H1 (cell line): Measurements from ENCODE around the gene COPZ2. TPM values are rescaled to one million over a fixed set of nuclear protein-coding genes. Genes with fewer than 3 reads are reported as not detected.

Source experiments
- CTCF ChIA-PET: fragments of 300-600 bp; sonication (Branson Sonifier 250); formaldehyde crosslinking; loops from one replicate; lab custom pipeline; 2021; ENCODE audit not compliant: partially characterized antibody; lab: Charles Lee
- POLR2A ChIA-PET: fragments of 300-600 bp; sonication (Branson Sonifier 250); formaldehyde crosslinking; loops from one replicate; lab custom pipeline; 2021; ENCODE audit warnings: inconsistent platforms; ENCODE audit not compliant: partially characterized antibody; lab: Charles Lee
- DNase-seq, 2 experiments: peaks; one replicate each; pipeline versions ENCODE4 v3.0.0 to v3.0.0-alpha.2; 2010 to 2022; ENCODE audit warnings: low spot score in 2 of 2, low read depth in 1 of 2, mixed read lengths in 1 of 2
- FAIRE-seq: peaks from 2 replicates; lab custom pipeline; 2011; peaks lifted over from hg19 to GRCh38; lab: Jason Lieb, UNC
- H2AFZ ChIP-seq: 2 replicates; pipeline ENCODE4 v1.8.1; 2012; ENCODE audit warnings: low read length, inconsistent platforms
- H2AK5ac ChIP-seq: 2 replicates; pipeline ENCODE4 v1.6.1; 2013; ENCODE audit warnings: low read depth, low read length
- H2BK120ac ChIP-seq: replicated peaks from 2 replicates; pipeline ENCODE3; 2013; ENCODE audit warnings: low read depth, low read length, inconsistent platforms
- H2BK12ac ChIP-seq: 2 replicates; pipeline ENCODE4 v1.6.1; 2013; ENCODE audit warnings: low read depth, low read length
- H2BK15ac ChIP-seq: 2 replicates; pipeline ENCODE4 v1.6.1; 2013; ENCODE audit warnings: low read length
- H2BK20ac ChIP-seq: 2 replicates; pipeline ENCODE4 v1.6.1; 2013; ENCODE audit warnings: low read length
- H2BK5ac ChIP-seq: 2 replicates; pipeline ENCODE4 v1.6.1; 2013; ENCODE audit warnings: low read depth, low read length
- H3K14ac ChIP-seq: 2 replicates; pipeline ENCODE4 v1.6.1; 2013; ENCODE audit warnings: inconsistent platforms; ENCODE audit not compliant: insufficient read length
- H3K18ac ChIP-seq: 2 replicates; pipeline ENCODE4 v1.6.1; 2013; ENCODE audit warnings: low read length; ENCODE audit errors: extremely low read depth
- H3K23ac ChIP-seq: 2 replicates; pipeline ENCODE4 v1.6.1; 2013; ENCODE audit warnings: inconsistent platforms; ENCODE audit not compliant: insufficient read length
- H3K23me2 ChIP-seq: 2 replicates; pipeline ENCODE4 v1.6.1; 2013; ENCODE audit warnings: low read depth, low read length
- H3K27ac ChIP-seq: 2 replicates; pipeline ENCODE4 v1.6.1; 2011; ENCODE audit warnings: low read depth, low read length, inconsistent platforms
- H3K27me3 ChIP-seq, 4 experiments: replicated peaks in 1 of 4; 1 replicate in 1 of 4; 2 replicates in 3 of 4; pipeline versions ENCODE4 v1.6.1 to v1.8.1; 2011 to 2013; ENCODE audit warnings: low read length in 3 of 4, mild to moderate bottlenecking in 3 of 4, inconsistent platforms in 2 of 4, mixed read lengths in 2 of 4, moderate library complexity in 1 of 4; ENCODE audit not compliant: control insufficient read depth in 3 of 4, insufficient read depth in 3 of 4; ENCODE audit errors: extremely low read depth in 1 of 4
- H3K36me3 ChIP-seq, 4 experiments: 2 replicates each; pipeline versions ENCODE4 v1.6.1 to v1.8.1; 2011 to 2013; ENCODE audit warnings: mild to moderate bottlenecking in 4 of 4, low read length in 3 of 4, moderate library complexity in 2 of 4, control low read depth in 1 of 4, inconsistent platforms in 1 of 4; ENCODE audit not compliant: insufficient read depth in 4 of 4, control insufficient read depth in 2 of 4
- H3K4ac ChIP-seq: replicated peaks from 2 replicates; pipeline ENCODE3; 2013; ENCODE audit warnings: low read length, low read depth, mixed read lengths, inconsistent platforms; ENCODE audit not compliant: insufficient read length
- H3K4me1 ChIP-seq, 4 experiments: replicated peaks in 1 of 4; 1 replicate in 1 of 4; 2 replicates in 3 of 4; pipeline versions ENCODE4 v1.6.1 to v1.8.1; 2011 to 2013; ENCODE audit warnings: low read length in 3 of 4, inconsistent platforms in 2 of 4, mixed read lengths in 1 of 4; ENCODE audit not compliant: insufficient read depth in 4 of 4, control insufficient read depth in 3 of 4
- H3K4me2 ChIP-seq, 2 experiments: 2 replicates each; pipeline versions ENCODE4 v1.6.1 to v1.8.1; 2011 to 2013; ENCODE audit warnings: low read depth in 2 of 2, low read length in 2 of 2, control low read depth in 1 of 2, inconsistent platforms in 1 of 2, mild to moderate bottlenecking in 1 of 2; ENCODE audit not compliant: insufficient read depth in 1 of 2
- H3K4me3 ChIP-seq, 4 experiments: fragments of 200-600, 300-600 bp in 1 of 4; sonication (generic), shearing (Covaris generic), sonication (Bioruptor Twin) in 1 of 4; 2 replicates each; pipeline versions ENCODE4 v1.5.1 to v1.8.1; 2011 to 2016; ENCODE audit warnings: low read length in 4 of 4, low read depth in 3 of 4, control low read depth in 2 of 4, inconsistent platforms in 2 of 4, mild to moderate bottlenecking in 2 of 4, mixed read lengths in 1 of 4, moderate library complexity in 1 of 4; ENCODE audit not compliant: insufficient read depth in 2 of 4; ENCODE audit errors: extremely low read depth in 1 of 4
- H3K56ac ChIP-seq: replicated peaks from 2 replicates; pipeline ENCODE3; 2013; ENCODE audit warnings: low read depth, mild to moderate bottlenecking, mixed read lengths, low read length, inconsistent platforms; ENCODE audit not compliant: insufficient read length
- H3K79me1 ChIP-seq: 2 replicates; pipeline ENCODE4 v1.6.1; 2013; ENCODE audit warnings: low read depth, low read length, control low read depth
- H3K79me2 ChIP-seq, 2 experiments: 2 replicates each; pipeline versions ENCODE4 v1.6.1 to v1.8.1; 2012 to 2013; ENCODE audit warnings: low read length in 2 of 2, mild to moderate bottlenecking in 2 of 2, inconsistent platforms in 1 of 2; ENCODE audit not compliant: insufficient read depth in 2 of 2, control insufficient read depth in 1 of 2
- H3K9ac ChIP-seq, 4 experiments: replicated peaks in 1 of 4; 1 replicate in 1 of 4; 2 replicates in 3 of 4; pipeline versions ENCODE4 v1.6.1 to v1.8.1; 2011 to 2013; ENCODE audit warnings: low read depth in 3 of 4, low read length in 3 of 4, control low read depth in 2 of 4, mild to moderate bottlenecking in 2 of 4, moderate library complexity in 2 of 4, inconsistent platforms in 1 of 4; ENCODE audit errors: extremely low read depth in 1 of 4
- H3K9me3 ChIP-seq, 2 experiments: 2 replicates each; pipeline versions ENCODE4 v1.6.1 to v1.8.1; 2012 to 2013; ENCODE audit warnings: mild to moderate bottlenecking in 2 of 2, moderate library complexity in 2 of 2, control low read depth in 1 of 2, inconsistent platforms in 1 of 2, low read depth in 1 of 2, low read length in 1 of 2, mixed read lengths in 1 of 2; ENCODE audit not compliant: insufficient read depth in 2 of 2
- H4K20me1 ChIP-seq, 2 experiments: replicated peaks in 1 of 2; 2 replicates each; pipeline versions ENCODE3 to v1.8.1; 2011 to 2013; ENCODE audit warnings: inconsistent platforms in 2 of 2, low read length in 2 of 2, mild to moderate bottlenecking in 1 of 2; ENCODE audit not compliant: insufficient read depth in 2 of 2, control insufficient read depth in 1 of 2
- H4K5ac ChIP-seq: 2 replicates; pipeline ENCODE4 v1.6.1; 2013; ENCODE audit warnings: low read length, low read depth, mixed read lengths, inconsistent platforms; ENCODE audit not compliant: insufficient read length
- H4K8ac ChIP-seq: 2 replicates; pipeline ENCODE4 v1.8.0; 2013; ENCODE audit warnings: mild to moderate bottlenecking, moderate library complexity, low read length, inconsistent platforms; ENCODE audit not compliant: insufficient read depth; ENCODE audit errors: extremely low read depth
- H4K91ac ChIP-seq: replicated peaks from 2 replicates; pipeline ENCODE3; 2013; ENCODE audit warnings: low read length, mixed read lengths, inconsistent platforms; ENCODE audit not compliant: insufficient read length
- CHD1 ChIP-seq: IDR thresholded peaks from 2 replicates; pipeline ENCODE4 v1.6.1; 2012; ENCODE audit warnings: low read depth, low read length, improper control_type of control experiment
- SIX5 ChIP-seq: IDR thresholded peaks from 2 replicates; pipeline ENCODE4 v1.6.1; 2011; ENCODE audit warnings: mild to moderate bottlenecking, low read depth, low read length
- SUZ12 ChIP-seq: fragments of 200-600 bp; sonication (generic); IDR thresholded peaks from 2 replicates; pipeline ENCODE4 v1.6.1; 2012; ENCODE audit warnings: mild to moderate bottlenecking, inconsistent platforms, low read length, moderate library complexity, mixed read lengths
- WGBS, 2 experiments: shearing (Covaris generic) in 1 of 2; methylation state at CpG; one replicate each; pipeline versions ENCODE4 v1.1.6 to v1.1.7; 2013 to 2015; ENCODE audit warnings: low lambda C conversion rate in 2 of 2, mixed read lengths in 2 of 2, inconsistent platforms in 1 of 2, low coverage in 1 of 2, missing lambda C conversion rate in 1 of 2; ENCODE audit not compliant: insufficient replicate concordance in 2 of 2, insufficient coverage in 1 of 2, insufficient read length in 1 of 2; ENCODE audit errors: extremely low coverage in 1 of 2, missing lambda C conversion rate in 1 of 2; 5-methylcytosine and 5-hydroxymethylcytosine counted together
- polyA plus RNA-seq, 7 experiments: library from polyadenylated mRNA; depleted of rRNA in 3 of 7; stranded (reverse) in 5 of 7; unstranded in 2 of 7; fragments of >200 nt in 5 of 7; fragments of 200-250 nt in 2 of 7; gene quantifications; 1 replicate in 5 of 7; 2 replicates in 1 of 7; 4 replicates in 1 of 7; pipeline versions ENCODE4 v1.2.1 to v1.2.3, GENCODE V29; 2011 to 2013; ENCODE audit warnings: missing spikeins in 2 of 7, mixed read lengths in 2 of 7
- total RNA-seq: library from RNA; stranded (reverse); fragmentation: NEBNext Ultra II Directional; extraction: Animal tissue kit (Norgen Biotek cat#: 25700); gene quantifications from 2 replicates; pipeline ENCODE4 v1.2.1, GENCODE V29; 2021
- TF ChIP-seq, protein P1 (sequence below): IDR thresholded peaks from 2 replicates; pipeline ENCODE4 v1.6.1; 2012; ENCODE audit warnings: low read length, inconsistent platforms

The COPZ2 gene
- total and polyA plus RNA-seq, 2 of the 8 experiments (the other 6 are each of a cell fraction or from before 2014, with no cell fraction given), result 0.24 TPM; not detected in 1

DNA sequence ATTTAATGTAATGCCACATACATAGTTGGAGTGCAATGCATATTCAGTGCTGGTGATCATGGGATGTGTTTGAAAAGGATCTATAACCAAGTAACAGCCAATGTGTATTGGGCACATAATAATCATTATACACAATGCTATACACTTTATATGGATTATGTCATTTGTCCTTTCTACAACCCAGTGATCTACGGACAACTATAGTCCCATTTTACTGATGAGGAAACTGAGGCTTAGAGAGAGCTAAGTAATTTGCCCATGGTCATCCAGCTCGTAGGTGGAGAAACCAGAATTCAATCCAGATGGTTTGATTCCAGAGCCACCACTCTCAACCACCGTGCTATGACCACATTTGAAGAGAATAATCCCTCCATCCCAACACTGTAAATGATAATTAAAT, 27.4 kb downstream of the COPZ2 start:
- Histone ChIP-seq H2BK5ac (no peak overlapping the region), H3K9ac (no peak overlapping the region), H2BK120ac (no peak overlapping the region), H2BK15ac (no peak overlapping the region), H4K20me1 (no peaks in the 10 kb centered on the region), H3K79me2 (no peaks in the 10 kb centered on the region), H3K4ac (no peak overlapping the region), H2AFZ (no peak overlapping the region), H2BK12ac (no peak overlapping the region), H4K8ac (no peak overlapping the region), H3K23ac (no peak overlapping the region), H4K5ac (no peak overlapping the region), H3K56ac (no peak overlapping the region), H3K9me3 (no peaks in the 10 kb centered on the region), H2BK20ac (no peak overlapping the region), H3K27ac (no peak overlapping the region), H3K36me3 (no peaks in the 10 kb centered on the region), H3K27me3 (peaks cover 0 to 13% (median 8%) of the 10 kb centered on the region in 4 experiments; a peak in 6 of 7 replicates), H3K4me2 (no peak overlapping the region), H3K18ac (no peak overlapping the region), H2AK5ac (no peak overlapping the region), H3K14ac (no peak overlapping the region), H4K91ac (no peak overlapping the region), H3K4me3 (no peak overlapping the region), H3K23me2 (peaks cover 8% of the 10 kb centered on the region), H3K4me1 (peaks cover 5 to 20% (median 9%) of the 10 kb centered on the region in 4 experiments), H3K79me1 (no peaks in the 10 kb centered on the region)
- POLR2A ChIA-PET, result interaction anchor here (1.0 to 1.6 kb wide), 2 partner anchors 16 to 38 kb away, joined by 3 to 5 read pairs; partner anchors contain the start of gene NFE2L1
- 95% methylated on average over 3 of the region's 3 CpGs; no CpG with 5 or more reads in 1 of the 2 experiments for WGBS, 2 experiments
- DNase-seq (no peak), FAIRE-seq (no peak)
- no peak for TF ChIP-seq CHD1
- no peak for TF ChIP-seq SUZ12
- no peak for TF ChIP-seq SIX5
- TF ChIP-seq, protein P1, sequence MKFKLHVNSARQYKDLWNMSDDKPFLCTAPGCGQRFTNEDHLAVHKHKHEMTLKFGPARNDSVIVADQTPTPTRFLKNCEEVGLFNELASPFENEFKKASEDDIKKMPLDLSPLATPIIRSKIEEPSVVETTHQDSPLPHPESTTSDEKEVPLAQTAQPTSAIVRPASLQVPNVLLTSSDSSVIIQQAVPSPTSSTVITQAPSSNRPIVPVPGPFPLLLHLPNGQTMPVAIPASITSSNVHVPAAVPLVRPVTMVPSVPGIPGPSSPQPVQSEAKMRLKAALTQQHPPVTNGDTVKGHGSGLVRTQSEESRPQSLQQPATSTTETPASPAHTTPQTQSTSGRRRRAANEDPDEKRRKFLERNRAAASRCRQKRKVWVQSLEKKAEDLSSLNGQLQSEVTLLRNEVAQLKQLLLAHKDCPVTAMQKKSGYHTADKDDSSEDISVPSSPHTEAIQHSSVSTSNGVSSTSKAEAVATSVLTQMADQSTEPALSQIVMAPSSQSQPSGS, result no peak
- CTCF ChIA-PET, result interaction anchor here (1.2 to 27.8 kb wide), 6 partner anchors 8 to 59 kb away, joined by 3 to 698 read pairs (median 168); partner anchors contain the start of genes CDK5RAP3, PNPO and PRR15L
